Stimulated activated CD4-positive, alpha-beta T cell treated with anti-CD3 and anti-CD28 coated beads, Interleukin-15, amount 100 ng/mL, for 1 hour (primary cell): ENCODE measurements around the gene USP34.
"Not testable (repeated sequence)": the region's sequence is repeated elsewhere in the genome, so short reads cannot be mapped to it uniquely, and the experiment has no call there.

ENCODE experiments used
- DNase-seq, 2 donors: peaks; one replicate each; pipeline ENCODE4 v3.0.0-alpha.2; 2020; ENCODE audit warnings: low read depth in 1 of 2, low spot score in 1 of 2

Gene USP34

DNA sequence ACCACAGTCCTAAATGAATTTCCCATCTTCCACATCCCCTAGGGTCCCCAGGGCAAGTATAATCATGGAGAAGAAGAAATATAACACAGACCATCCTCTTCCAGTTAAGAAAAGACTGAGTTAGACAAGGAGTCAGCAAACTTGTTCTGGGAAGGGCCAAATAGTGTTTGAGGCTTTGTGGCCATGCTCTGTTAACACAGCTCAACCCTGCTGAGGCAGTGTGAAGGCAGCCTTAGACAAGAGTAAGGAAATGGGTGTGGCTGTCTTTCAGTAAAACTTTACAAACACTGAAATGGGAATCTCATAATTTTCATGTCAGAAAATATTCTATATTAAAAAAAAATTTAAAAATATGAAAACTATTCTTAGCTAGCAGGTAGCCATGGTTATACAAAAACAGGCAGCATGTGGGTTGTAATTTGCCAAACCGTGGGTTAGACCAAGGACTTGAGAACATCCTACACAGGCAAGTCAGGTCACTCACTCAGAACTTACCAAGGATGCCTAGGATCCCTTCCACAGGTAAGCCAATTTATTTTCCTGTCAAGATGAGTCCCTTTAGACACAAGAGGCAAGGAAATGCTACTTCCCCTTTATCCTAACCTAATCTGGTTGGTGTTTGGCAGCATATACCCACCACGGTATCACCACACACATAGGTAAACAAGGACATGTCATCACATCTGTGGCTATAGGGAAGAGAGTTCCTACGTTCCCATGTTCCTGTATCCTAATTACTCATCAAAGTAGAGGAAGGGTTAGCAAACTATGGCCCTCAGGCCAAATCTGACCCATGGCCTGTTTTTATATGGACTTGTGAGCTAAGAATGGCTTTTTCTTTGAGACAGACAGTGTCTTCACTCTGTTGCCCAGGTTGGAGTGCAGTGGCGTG, 277.0 kb downstream of the USP34 start:
- DNase-seq, result no peak

DNA sequence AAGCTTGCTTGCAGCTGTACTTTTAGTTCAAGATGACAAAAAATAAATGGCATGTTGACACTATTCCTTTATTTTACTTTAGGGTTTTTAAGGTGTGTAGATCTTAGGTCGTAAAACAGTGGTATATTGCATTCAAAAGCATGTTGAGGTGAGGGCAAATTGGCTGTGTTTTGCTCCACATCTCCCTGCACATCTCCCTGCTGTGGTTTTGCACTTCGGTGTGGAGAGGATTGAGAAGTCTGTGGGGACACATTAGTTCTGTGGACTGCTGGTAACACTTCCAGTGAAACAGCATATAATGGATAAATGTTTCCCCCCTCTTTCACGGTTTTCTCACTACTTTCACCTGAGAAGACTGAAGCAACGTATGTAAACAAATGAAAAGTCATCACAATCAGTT, 283.8 kb downstream of the USP34 start:
- no peak for DNase-seq

DNA sequence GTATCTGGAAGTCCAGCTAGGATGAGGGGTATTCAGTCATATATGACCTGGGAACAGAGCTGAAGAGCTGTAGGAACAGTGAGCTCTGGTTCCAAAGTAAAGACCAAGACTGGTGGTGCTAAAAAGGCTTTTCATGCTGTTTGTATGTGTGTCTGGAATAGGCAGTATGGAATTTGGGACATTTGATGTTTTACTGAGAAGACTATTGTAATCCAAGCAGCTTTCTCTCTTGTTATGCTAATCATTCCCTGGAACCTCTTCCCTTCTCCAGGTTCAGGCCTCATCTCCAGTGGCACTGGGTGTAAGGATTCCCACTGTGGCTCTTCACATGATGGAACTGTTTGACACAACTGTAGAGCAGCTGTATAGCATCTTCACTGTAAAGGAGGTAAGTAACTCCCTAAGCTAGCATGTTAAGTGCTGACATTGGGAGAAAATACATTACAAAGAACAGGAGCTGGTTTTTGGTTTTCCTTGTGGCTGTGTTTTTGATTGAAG, 285.6 kb downstream of the USP34 start:
- DNase-seq, result no peak

DNA sequence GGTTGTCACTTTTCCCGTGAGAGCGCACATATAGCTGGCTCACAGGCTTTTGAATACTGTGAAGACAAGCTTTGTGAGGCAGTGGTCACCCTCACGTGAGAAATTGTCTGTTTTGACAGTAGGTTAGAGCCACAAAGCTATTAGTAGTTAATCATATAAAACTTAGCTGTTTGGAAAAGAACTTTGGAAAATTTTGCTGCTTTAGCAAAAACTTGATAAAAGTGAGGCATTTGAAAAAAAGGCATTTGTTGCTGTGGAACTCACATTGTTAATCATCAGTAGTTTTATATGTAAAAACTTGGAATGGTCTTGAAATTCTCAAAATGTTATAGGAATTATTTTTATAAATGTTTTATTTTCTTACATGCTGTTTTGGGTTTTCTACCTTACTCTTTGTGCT, 286.6 kb downstream of the USP34 start:
- no peak for DNase-seq

DNA sequence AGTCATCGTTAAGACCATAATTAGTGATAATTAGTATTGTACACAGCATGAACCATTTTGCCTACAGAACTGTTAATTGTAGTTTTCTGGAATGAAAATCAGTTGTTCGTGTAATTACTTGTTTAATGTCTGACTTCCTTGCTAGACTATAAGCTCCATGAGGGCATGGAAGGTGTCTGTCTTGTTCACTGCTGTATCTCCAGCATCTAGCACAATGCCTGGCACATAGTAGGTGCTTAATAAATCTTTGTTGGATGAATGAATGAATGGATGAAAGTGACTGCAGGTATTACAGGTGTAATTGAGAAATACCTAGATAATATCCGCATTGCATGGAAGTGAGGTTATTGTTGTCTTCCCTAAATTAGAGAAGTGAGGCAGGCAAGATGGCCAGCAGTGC, 287.1 kb downstream of the USP34 start:
- no peak for DNase-seq

DNA sequence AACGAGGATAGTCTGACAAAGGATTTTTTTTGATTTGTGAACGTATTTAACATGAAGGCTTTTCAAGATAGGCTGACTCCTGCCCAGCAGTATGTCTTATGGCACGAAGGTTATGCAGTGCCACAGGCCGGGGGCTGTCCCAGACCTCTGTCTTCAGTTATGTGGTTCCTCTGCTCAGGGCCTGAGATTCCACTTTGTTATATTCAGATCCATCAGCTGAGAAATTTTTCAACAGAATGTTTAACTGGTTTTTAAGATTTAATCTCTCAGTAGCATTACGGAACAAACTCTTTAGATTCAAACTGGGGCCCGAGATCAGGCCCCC, 288.9 kb downstream of the USP34 start:
- no peak for DNase-seq

DNA sequence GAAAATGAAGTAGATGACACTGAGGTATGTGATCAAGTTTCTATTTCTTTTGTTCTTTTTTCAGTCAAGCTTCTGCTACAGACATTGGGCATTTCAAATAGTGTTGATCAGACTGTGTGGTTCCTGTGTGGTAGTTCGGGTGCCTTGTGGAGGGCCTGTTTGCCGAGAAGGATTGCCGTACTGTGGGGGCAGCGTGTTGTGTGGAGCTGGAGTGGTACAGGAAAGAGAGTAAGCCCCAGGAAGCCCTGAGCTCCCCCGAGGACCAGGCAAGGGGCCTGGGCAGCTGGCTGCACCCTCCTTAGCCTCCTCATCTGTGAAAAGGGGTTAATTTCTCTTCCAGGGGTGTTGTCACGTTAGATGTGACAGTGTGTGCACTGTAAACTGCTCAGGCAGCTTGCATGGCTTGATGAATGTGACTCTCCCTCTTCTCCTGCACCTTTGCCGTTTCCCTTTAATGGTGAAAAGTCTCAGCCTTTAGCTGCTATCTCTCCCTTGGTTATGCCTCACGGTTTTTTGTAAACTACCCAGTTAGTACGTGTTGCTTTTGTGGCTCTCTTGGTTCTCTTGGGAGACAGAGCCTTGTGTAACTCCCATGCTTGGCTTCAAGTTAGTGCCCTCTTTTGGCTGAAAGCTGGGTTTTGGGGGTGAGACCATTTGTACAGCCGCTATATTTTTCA, 289.4 kb downstream of the USP34 start:
- no peak for DNase-seq

DNA sequence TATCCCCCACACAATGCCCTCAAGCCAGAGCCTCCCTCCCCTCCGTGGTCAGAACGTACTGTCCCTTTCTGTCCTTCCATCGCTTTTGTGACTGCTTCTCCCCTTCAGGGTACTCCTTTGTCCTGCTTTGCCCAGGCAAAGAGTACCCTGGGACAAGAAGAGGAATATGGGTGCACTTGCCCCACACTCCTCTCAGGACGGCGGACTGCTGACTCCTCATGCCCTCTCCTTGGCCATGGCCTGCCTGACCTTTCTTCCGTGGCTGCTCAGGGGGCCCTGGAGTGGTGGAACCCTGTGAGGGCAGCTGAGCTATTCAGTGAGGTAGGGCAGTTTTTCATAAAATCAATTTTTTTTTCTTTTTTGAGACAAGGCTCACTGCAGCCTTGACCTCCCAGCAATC, 290.2 kb downstream of the USP34 start:
- no peak for DNase-seq

DNA sequence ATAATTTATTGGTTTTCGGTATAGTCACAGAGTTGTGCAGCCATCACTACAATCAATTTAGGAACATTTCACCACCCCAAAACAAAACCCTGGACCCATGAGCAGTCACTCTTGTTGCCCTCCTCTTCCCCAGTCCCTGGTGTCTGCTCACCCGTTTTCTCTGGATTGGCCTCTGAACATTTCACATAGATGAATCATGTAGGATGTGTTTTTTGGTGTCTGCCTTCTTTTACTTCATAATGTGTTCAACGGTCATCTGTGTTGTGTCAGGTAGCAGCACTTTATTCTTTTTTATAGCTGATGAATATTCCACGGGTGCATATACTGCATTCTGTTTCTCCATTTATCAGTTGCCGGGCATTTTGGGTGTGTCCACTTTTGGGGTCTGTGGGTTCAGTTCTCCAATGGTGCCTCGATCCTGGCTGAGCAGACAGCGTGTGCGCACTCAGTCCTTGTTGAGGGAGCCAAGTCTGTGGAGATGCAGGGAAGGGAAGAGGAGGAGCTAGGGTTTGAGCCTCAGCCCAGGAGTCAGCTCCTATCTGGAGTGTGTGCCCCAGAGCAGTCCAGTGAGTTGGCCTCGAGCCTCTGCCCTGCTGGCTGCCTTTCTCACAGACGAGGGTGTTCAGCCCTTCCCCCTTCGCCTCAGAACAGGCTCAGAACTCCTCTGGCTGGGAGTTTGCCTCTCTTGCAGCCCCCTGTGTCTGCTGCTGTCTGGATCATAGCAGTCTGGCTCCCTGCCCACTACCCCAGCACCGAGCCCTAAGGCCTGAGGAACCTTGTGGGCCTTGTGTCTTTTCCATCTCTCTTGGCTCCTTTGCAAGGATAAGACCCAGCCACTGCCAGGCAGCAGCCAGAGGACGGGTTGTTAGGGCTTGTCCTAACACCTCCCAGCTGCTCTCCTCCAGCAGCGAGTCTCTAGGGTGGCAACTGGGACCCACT, 290.9 kb downstream of the USP34 start:
- no peak for DNase-seq

DNA sequence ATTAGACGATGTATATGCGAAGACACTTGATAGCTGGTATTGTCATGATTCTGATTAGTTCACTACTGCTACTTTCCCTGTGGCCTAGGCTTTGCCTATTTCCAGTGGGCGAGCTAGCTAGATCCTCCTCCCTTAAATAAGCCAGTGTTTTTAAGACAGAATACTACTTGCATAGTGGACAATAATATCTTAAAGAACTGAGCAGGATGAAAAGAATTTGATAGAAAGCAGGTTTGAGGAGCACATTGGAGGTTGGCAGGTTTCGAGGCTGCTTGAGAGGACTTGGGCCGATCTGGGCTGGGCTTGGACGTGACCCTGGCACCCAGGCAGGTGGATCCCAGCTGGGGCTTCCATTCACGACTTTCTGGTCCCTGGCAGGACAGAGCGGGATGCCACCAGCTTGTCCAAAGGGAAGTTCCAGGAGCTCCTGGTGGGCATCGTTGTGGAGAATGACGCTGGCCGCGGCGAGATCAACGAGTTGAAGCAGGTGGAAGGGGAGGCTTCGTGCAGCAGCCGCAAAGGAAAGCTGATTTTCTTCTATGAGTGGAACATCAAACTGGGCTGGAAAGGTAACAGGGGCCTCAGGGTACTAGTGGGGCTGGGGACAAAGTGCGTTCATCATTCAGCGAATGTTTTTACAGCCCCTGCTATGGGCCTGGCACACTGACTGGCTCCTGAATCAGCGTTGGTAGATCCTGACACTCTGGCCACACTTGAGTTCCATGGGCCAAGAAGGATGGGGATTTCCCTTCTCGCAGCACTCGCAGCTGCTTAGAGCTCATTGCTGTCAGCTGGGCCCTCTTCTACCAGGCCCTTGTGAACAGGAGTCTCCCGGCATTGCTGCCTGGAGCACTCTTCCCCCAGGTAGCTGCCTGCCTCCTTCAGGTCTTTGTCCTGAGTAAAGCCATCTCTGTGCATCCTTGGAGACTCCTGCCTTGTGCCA, 292.0 kb downstream of the USP34 start:
- DNase-seq, result no peak

DNA sequence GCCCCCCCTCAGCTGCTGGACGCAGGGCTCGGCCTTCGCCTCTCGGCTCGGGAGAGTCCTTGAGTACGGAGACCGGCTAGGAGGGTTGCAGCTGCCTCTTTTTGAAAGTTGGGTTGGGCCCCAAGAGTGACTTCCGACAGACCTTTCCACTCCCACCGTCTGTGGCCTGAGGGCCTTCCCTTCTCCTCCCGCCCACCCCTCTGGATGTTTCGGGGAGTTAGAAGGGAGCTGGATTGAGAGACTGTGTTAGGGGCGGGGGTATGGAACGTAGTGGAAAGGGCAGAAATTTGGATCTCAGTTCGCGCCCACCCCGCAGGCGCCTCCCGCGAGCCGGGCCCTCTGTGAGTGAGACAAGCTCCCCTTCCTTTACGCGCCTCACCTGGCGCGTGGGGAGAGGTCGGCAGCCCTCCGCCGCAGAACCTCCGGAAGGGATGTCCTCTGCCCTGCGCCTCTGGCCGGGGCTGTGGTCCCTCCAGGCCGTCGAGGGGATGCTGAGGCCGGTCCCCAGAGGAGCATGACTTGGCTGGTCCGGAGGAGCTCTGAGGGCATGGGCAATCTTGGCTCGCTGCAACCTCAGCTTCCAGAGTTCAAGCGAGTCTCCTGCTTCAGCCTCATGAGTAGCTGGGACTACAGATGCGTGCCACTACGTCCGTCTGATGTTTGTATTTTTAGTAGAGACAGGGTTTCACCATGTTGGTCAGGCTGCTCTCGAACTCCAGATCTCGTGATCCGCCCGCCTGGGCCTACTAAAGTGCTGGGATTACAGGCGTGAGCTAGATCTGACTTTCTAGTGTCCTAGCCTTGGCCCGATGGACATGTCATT, 292.9 kb downstream of the USP34 start:
- DNase-seq, result peak; percentile 15 to 27

DNA sequence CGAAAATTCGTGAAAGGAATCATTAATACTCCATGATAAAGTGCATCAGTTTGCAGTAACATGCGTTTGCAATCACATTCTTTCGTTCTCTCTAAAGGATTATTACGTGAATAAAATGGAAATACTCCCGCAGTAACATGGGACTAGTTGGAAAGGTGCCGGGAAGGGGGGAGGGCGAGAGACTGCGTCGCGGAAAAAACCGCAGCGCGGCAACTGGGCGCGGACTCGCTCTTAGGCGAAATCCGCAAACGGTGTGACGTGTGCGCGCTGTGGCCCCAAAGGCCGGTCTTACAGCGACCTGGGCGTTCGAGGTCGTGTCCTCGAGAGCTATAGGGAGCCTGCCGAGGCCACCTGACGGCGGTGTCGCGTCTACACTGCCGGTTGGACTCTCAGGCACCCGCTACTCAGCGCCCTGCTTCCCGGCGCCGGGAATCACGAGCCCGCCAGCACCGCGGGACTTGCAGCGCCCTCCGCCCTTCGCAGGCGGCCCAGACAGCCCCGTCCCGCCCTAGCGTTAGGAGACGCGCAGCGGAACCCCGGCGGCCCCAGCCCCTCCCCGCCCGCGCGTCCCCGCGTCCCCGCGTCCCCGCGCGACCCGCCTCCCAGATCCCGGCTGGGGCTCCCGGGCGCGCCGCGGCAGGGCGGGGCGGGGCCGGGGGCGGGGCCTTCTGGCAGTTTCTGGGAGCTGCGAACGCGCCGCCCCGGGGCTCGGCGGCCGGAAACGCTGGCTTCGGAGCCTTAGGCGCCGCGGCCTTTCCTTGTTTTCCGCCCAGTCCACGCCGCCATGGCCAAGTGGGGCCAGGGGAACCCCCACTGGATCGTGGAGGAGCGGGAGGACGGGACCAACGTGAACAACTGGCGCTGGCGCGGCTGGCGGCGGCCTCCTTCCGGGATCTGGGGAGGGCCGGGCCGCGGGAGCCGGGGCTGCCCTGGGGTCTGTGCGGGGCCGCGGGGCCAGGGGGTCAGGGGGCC, 293.8 kb downstream of the USP34 start:
- peak; percentile 93 to 97 for DNase-seq

DNA sequence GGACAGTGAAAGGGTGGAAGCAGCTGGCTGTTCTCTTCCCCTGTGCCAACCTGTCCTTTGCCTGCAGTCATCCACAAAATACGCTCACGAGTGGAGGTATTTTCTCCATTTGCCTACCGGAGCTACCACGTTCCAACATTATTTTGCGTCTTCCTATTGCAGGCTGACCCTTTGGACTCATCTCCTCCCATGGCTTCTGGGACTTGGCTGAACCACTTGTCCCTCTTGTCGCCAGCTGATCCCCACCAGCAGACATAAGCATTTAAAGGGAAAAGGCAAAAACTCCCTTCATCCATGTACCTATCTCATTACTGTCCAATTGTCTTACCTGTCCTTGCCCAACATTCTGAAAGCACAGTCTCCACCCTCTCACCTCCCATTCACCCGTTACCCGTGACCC, 295.9 kb downstream of the USP34 start:
- DNase-seq, result no peak

DNA sequence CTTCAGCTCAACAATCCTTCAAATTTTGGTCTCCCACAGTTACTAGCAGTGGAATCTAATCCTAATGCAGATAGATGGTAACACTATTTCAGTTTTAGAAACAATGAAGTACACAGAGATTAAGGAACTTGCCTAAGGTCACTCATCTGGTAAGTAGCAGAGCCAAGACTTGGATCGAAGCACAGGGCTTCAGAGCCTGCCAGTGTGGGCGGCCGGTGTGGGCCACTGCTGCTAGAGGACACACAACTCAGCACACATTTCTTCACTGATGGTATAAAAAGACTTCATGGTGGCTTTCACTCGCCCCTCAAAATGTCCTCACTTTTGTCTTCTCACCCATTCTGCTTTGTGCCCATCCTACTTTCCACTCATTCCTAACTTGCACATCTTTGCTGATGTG, 297.8 kb downstream of the USP34 start:
- no peak for DNase-seq

DNA sequence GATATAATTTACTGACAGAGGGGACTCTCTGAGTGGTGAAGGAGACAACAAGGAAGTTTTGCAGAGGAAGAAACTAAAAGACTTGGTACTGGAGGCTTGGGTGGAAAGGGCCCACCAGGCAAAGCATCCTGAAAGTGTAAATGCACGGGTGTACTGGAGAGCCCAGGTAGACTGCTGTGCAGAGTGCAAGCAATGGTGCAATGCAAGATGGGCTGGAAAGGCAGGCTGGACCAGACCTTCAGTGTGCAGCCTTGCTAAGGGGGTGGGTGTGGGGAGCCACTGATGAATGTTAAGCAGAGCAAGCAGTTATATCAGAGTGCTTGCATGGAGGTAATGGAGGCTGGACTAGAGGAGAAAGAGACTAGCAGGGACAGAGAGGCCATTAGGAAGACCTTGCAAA, 298.2 kb downstream of the USP34 start:
- DNase-seq, result no peak

DNA sequence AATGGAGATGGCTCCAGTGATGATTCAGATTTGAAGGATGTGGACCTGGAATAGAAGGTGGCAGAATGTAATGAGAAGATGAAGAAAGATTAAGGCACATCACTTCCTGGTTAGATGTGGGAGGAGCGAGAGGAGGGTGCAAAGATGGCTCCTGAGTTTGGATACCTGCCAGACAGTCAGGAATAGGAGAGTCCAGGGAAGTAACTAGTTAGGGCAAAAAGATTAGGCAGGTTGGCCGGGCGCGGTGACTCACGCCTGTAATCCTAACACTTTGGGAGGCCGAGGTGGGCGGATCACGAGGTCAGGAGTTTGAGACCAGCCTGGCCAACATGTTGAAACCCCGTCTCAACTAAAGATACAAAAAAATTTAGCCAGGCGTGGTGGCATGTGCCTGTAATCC, 303.3 kb downstream of the USP34 start:
- DNase-seq, result no peak

DNA sequence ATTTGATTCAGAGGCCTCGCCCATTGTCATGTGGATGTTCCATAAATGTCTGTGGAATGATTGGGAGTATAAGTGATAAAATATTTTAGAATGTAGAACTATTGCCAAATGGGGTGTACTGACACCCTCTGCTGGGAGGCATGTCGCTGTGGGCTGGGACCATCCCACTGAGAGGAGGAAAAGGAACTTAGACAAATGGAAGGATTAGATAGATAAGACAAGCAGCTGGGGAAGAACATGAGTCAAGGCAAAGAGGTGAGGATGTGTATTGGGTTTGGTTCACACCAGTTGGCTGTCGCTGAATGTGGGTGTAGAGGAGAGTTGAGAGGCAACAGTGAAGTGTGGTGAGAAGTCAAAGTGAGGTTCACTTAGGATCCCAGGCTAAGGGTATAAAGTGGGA, 304.9 kb downstream of the USP34 start:
- DNase-seq, result no peak

DNA sequence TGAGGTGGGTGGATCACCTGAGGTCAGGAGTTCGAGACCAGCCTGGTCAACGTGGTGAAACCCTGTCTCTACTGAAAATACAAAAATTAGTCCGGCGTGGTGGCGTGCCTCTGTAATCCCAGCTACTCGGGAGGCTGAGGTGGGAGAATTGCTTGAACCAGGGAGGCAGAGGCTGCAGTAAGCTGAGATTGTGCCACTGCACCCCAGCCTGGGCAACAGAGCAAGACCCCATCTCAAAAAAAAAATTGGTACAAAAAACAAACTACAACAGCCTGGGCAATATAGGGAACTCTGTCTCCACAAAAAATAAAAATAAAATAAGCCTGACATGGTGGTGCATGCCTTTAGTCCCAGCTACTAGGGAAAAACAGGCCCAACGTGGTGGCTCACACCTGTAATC, 305.8 kb downstream of the USP34 start:
- not testable (repeated sequence) for DNase-seq
